HG02642 (cell line): Measurements from ENCODE around the gene ERICH6B.

Experiments used
- ATAC-seq: cut with Tn5 transposase; IDR thresholded peaks from one replicate; pipeline ENCODE4 v1.9.1; 2021; ENCODE audit warnings: mild to moderate bottlenecking; ENCODE audit not compliant: unreplicated experiment, poor library complexity

Gene ERICH6B

GRCh38 chr13:45545686-45546409 is 69.7 kb downstream of the ERICH6B start:
- no peak for ATAC-seq

GRCh38 chr13:45544520-45544919 is 71.0 kb downstream of the ERICH6B start:
- ATAC-seq, result no peak

DNA sequence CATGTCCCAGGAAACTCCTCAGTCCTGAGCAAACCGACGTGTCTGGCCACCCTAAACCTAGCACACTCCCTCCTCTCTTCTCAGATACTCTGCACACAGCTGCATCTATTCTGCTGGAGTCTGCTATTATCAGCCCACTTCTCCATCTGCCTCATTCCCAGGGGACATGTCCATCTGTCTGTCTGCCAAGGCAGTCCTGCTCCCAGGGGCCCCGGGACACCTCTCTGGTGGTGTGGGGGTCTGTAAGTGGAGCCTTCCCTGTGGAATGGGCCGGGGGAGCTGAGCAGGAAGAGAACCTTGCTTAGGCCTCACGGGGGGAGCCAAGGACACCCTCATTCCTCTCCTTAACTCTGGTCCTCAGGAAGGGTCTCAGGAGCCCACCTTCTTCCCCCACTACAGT is 72.7 kb downstream of the ERICH6B start:
- ATAC-seq, result no peak

- no peak for ATAC-seq
Observed at GRCh38 chr13:45542391-45542790, 73.1 kb downstream of the ERICH6B start.

GRCh38 chr13:45541806-45542205 is 73.7 kb downstream of the ERICH6B start:
- ATAC-seq, result no peak

DNA sequence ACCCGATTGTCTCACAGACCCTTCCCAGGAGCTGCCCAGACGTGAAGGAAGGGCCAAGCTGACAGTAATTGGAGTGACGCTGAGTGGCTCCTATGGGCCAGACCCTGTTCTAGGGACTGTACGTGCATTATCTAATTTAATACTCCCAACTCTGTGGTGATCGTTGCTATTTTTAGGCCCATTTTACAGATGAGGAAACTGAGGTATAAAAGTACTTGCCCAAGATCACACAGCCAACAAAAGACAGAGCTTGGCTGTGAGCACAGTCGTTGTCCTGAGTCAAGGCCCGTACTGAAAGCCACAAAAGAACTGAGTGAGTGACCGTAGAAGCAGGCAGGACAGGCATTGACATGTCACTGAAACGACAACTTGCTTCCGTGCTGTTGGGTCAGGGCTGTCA is 74.7 kb downstream of the ERICH6B start:
- no peak for ATAC-seq

GRCh38 chr13:45540195-45540594 is 75.3 kb downstream of the ERICH6B start:
- ATAC-seq, result no peak

- ATAC-seq, result no peak
Observed at GRCh38 chr13:45538382-45538781, 77.2 kb downstream of the ERICH6B start.

DNA sequence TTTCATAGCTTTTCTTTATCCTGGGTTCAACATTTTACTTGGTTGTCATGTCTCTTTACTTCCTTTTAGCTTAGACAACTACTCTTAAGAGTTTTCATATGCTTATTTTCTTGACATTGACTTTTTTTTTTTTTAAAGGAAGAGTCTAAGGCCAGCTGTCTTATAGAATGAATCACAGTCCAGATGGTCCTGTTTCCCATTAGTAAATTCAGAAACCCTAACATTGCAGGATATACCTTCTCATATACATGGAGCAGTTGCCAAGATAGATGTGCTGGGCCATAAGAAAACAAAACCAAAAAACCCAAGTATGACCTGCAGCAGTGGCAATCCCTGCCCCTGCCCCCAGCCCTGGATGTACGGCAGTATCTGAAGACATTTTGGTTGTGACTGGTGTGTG is 78.0 kb downstream of the ERICH6B start:
- ATAC-seq, result no peak

- ATAC-seq, result no peak
Observed at GRCh38 chr13:45536224-45536623, 79.3 kb downstream of the ERICH6B start.

DNA sequence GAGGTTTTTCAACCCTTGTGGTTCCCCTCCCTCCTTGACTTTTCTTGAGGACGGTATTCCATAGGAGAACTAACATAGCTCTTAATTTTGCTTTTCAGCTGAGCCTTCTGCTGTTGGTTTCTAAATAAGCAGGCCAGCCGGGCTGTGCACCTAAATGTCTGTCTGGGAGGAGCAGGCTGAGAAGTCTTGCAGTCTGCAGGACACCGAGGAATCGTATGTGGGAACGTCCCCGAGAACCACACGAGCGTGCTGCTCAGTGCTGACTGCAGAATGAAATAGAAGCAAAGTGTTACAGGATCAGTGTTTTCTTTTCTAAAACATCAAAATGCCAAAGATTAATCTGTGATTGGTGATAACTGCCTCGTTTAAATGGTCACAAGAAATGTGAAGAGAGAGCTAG is 80.9 kb downstream of the ERICH6B start:
- ATAC-seq, result no peak

- ATAC-seq, result no peak
Observed at GRCh38 chr13:45529758-45530157, 85.8 kb downstream of the ERICH6B start.

GRCh38 chr13:45527699-45528462 is 87.7 kb downstream of the ERICH6B start:
- ATAC-seq, result no peak

DNA sequence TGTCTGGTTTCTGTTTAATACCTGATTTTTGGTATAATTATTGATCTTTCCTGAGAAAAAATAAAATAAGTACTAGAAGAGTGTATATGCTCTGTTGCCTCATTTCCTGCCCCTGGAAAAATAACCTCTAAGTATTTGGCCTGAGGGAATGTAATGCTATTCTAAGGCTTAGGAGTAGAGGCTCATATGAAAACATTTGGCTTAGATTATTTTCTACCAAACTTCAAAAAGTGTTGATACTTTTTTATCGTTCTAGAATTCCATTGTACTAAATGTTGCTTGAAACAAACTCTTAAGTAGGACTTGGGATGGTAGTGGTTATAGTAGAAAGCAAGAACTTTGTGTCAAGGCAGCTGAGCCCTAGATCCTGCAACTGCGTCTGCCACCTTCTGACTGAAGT is 93.0 kb downstream of the ERICH6B start:
- ATAC-seq, result no peak

DNA sequence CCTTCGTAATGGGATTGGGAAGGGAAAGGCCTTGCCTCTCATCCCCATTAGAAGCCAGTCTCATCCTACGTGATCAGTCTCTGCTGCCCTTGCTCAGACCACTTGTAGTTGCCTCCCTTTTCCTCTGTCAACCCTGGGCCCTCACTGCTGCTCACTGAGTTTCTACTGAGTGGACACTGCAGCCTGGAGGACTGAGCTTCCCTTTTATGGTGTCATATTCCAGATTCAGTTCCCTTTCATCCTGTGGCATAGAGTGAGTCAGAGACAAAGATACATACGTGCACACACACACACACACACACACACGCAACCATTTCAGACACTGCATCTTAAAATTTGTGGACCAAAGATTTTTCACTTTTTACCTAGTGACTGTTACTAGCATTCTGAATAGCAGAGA is 94.2 kb downstream of the ERICH6B start:
- no peak for ATAC-seq

GRCh38 chr13:45519493-45519892 is 96.0 kb downstream of the ERICH6B start:
- ATAC-seq, result no peak

DNA sequence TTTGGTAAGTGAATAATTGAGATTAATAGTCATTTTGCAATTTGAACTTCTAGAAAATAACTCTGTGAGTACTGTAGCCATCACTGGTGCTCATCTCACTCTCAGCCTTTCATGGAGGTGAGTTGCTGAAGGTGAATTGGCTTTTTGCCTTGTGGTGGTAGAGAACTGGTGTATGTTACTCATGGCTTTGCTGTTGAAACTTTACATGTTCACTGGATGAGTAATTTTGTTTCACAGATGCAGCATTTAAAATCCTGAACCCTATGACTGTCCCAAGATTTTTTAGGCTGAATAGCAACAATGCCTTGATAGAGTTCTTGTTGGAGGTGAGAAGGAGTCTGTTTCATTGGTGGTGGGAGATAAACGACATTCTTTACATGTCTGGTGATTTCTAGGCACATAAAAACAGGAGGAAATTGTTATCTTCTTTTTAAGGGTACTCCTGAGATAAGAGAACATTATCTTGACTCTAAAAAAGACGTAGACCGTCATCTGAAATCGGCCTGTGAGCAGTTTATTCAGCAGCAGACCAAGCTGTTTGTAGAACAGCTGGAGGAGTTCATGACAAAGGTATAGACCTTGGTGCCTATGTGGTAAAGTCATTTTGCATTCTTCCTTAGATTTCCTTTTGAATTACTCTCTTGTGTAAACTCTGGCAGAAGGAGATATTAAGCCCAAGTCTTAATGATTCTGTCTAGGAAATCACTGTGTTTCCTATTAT is 96.9 kb downstream of the ERICH6B start:
- no peak for ATAC-seq

- no peak for ATAC-seq
Observed at GRCh38 chr13:45516757-45517156, 98.8 kb downstream of the ERICH6B start.

- no peak for ATAC-seq
Observed at GRCh38 chr13:45512098-45512496, 103.4 kb downstream of the ERICH6B start.

GRCh38 chr13:45511310-45512097 is 104.0 kb downstream of the ERICH6B start:
- no peak for ATAC-seq
